K562 (cell line): ENCODE data around the gene SIRT2. TPM values are rescaled to one million over a fixed set of nuclear protein-coding genes. Genes with fewer than 3 reads are reported as not detected.

Experiments used
- CHD1 ChIP-seq: fragments of 200-600 bp; sonication (generic); IDR thresholded peaks from one replicate; pipeline ENCODE4 v1.6.1; 2012; ENCODE audit warnings: mild to moderate bottlenecking, moderate library complexity, low read length, inconsistent platforms
- CREB5 ChIP-seq: fragments of 250-450 bp; sonication (Bioruptor Pico); IDR thresholded peaks from 2 replicates; pipeline ENCODE4 v1.5.0; 2020; ENCODE audit warnings: mild to moderate bottlenecking
- E2F6 ChIP-seq, 2 experiments: IDR thresholded peaks; 2 replicates each; pipeline ENCODE4 v1.6.1; 2011; ENCODE audit warnings: borderline replicate concordance in 1 of 2, control low read depth in 1 of 2, low read depth in 1 of 2, low read length in 1 of 2, mild to moderate bottlenecking in 1 of 2, mixed read lengths in 1 of 2, moderate library complexity in 1 of 2; ENCODE audit not compliant: insufficient read depth in 1 of 2, insufficient read length in 1 of 2, poor library complexity in 1 of 2, severe bottlenecking in 1 of 2; ENCODE audit errors: extremely low read depth in 1 of 2
- FOXJ2 ChIP-seq: fragments of 200-800 bp; sonication (Bioruptor generic); IDR thresholded peaks from 2 replicates; pipeline ENCODE4 v1.6.1; 2016; ENCODE audit warnings: missing genetic modification characterization, missing compliant biosample characterization
- GABPB1 ChIP-seq: sonication (generic); formaldehyde crosslinking; IDR thresholded peaks from 2 replicates; pipeline ENCODE4 v1.8.0; 2022; ENCODE audit warnings: mild to moderate bottlenecking, missing genetic modification reagents
- GATAD2A ChIP-seq: fragments of 450-650 bp; IDR thresholded peaks from 2 replicates; pipeline ENCODE4 v1.6.1; 2017
- GTF3C2 ChIP-seq: IDR thresholded peaks from 3 replicates; pipeline ENCODE4 v1.6.1; 2011; ENCODE audit warnings: borderline replicate concordance, mild to moderate bottlenecking, moderate library complexity; ENCODE audit not compliant: insufficient read length; ENCODE audit errors: extremely low read depth
- HDAC1 ChIP-seq, 2 experiments: fragments of 450-650 bp; IDR thresholded peaks; 2 replicates each; pipeline ENCODE4 v1.6.1; 2016 to 2017; ENCODE audit warnings: inconsistent platforms in 1 of 2, mild to moderate bottlenecking in 1 of 2, moderate library complexity in 1 of 2
- MAZ ChIP-seq, 2 experiments: fragments of 450-650 bp in 1 of 2; sonication (generic) in 1 of 2; formaldehyde crosslinking; IDR thresholded peaks in 1 of 2; conservative IDR thresholded peaks in 1 of 2; 2 replicates each; pipeline versions ENCODE4 v1.4.0 to v1.5.0; 2020; ENCODE audit warnings: mild to moderate bottlenecking in 1 of 2, missing genetic modification reagents in 1 of 2
- MBD2 ChIP-seq: sonication (generic); IDR thresholded peaks from 2 replicates; pipeline ENCODE4 v1.6.1; 2016; ENCODE audit warnings: low read depth, borderline replicate concordance
- MNT ChIP-seq, 2 experiments: fragments of 450-650 bp; conservative IDR thresholded peaks; 2 replicates each; pipeline ENCODE4 v1.6.1; 2017; ENCODE audit warnings: mild to moderate bottlenecking in 2 of 2, moderate library complexity in 2 of 2
- RBM25 ChIP-seq: fragments of 200-400 bp; formaldehyde crosslinking; IDR thresholded peaks from 2 replicates; pipeline ENCODE4 v1.6.1; 2018; ENCODE audit warnings: low read length, low read depth, moderate library complexity; ENCODE audit not compliant: severe bottlenecking
- TARDBP ChIP-seq: fragments of 450-650 bp; IDR thresholded peaks from 2 replicates; pipeline ENCODE4 v1.6.1; 2016
- USF1 ChIP-seq: sonication (generic); formaldehyde crosslinking; IDR thresholded peaks from 2 replicates; pipeline ENCODE4 v1.9.0; 2022; ENCODE audit warnings: mild to moderate bottlenecking, missing genetic modification reagents
- ZFP36 ChIP-seq: fragments of 150-350 bp; IDR thresholded peaks from 2 replicates; pipeline ENCODE4 v1.6.1; 2018; ENCODE audit warnings: low read length, low read depth; ENCODE audit not compliant: partially characterized antibody
- ZNF184 ChIP-seq: sonication (generic); formaldehyde crosslinking; IDR thresholded peaks from 2 replicates; pipeline ENCODE4 v1.5.0; 2020; ENCODE audit warnings: missing genetic modification reagents
- ZNF507 ChIP-seq: conservative IDR thresholded peaks from 2 replicates; pipeline ENCODE4 v1.6.1; 2017; ENCODE audit warnings: missing genetic modification characterization, missing compliant biosample characterization
- ZNF589 ChIP-seq: fragments of 200-800 bp; sonication (Bioruptor generic); IDR thresholded peaks from 2 replicates; pipeline ENCODE4 v1.6.1; 2016; ENCODE audit warnings: low read depth, missing genetic modification characterization, missing compliant biosample characterization
- ZNF707 ChIP-seq: fragments of 250-450 bp; sonication (Bioruptor Pico); conservative IDR thresholded peaks from 2 replicates; pipeline ENCODE4 v1.8.0; 2022; ENCODE audit warnings: inconsistent platforms, mild to moderate bottlenecking, moderate library complexity
- polyA plus RNA-seq, 8 experiments: library from polyadenylated mRNA; depleted of rRNA in 4 of 8; stranded (reverse) in 5 of 8; unstranded in 3 of 8; fragments of >200 nt; fragmentation: Nextera tagmentation in 2 of 8; fragmentation: Illumina TruSeq in 1 of 8; extraction: Ambion mirVana in 2 of 8; extraction: Trizol in 1 of 8; gene quantifications; 2 replicates each; pipeline versions ENCODE4 v1.2.1 to v1.2.3, GENCODE V29; 2011 to 2014; ENCODE audit warnings: inconsistent platforms in 1 of 8, missing spikeins in 1 of 8
- total RNA-seq, 7 experiments: library from RNA; depleted of rRNA in 6 of 7; stranded (reverse); fragments of >200 nt in 6 of 7; fragmentation: Illumina TruSeq in 2 of 7; extraction: Trizol in 2 of 7; gene quantifications; 2 replicates each; pipeline versions ENCODE4 v1.2.1 to v1.2.3, GENCODE V29; 2011 to 2021; ENCODE audit warnings: low replicate concordance in 1 of 7

The SIRT2 gene
- total and polyA plus RNA-seq, 9 of the 15 experiments (the other 6 are each of a cell fraction or from before 2014, with no cell fraction given): 2.3 to 35.2 (median 22.9) TPM

GRCh38 chr19:38899447-38900201 is at the start of gene SIRT2, which contains the start of gene NFKBIB (continued):
- TF ChIP-seq ZNF707 (CRISPR knock-in tag) (no peak), ZNF589 (CRISPR knock-in tag) (no peak), ZFP36 (peak; percentile 10), ZNF507 (tag) (no peak), CREB5 (CRISPR knock-in tag) (no peak), MBD2 (peak; percentile 99), GATAD2A (0 out of 2 replicates have a peak, but pooled peaks have one; percentile 61), E2F6 (IDR thresholded peaks at IDR 0.05; ENCODE audit: borderline replicate concordance in 1 of 2, extremely low read depth in 1 of 2, insufficient read depth in 1 of 2, insufficient read length in 1 of 2, low read depth in 1 of 2, low read length in 1 of 2, poor library complexity in 1 of 2, severe bottlenecking in 1 of 2) (peak in 1 of 2 experiments; percentile 66), GABPB1 (CRISPR knock-in tag) (peak; percentile 91), MAZ (CRISPR knock-in tag; conservative IDR thresholded peaks at IDR 0.05 in 1 of 2, IDR thresholded peaks at IDR 0.05 in 1 of 2) (peak; percentile 50 to 55; a peak in 3 of 4 replicates), HDAC1 (IDR thresholded peaks at IDR 0.05) (peak in 1 of 2 experiments; percentile 92; a peak in 2 of 4 replicates), TARDBP (peak; percentile 98), ZNF184 (CRISPR knock-in tag) (no peak), GTF3C2 (no peak), FOXJ2 (tag) (peak; percentile 87), RBM25 (peak; percentile 39), USF1 (CRISPR knock-in tag) (peak; percentile 80), MNT (conservative IDR thresholded peaks at IDR 0.05) (peak; percentile 94 to 97), CHD1 (no peak)
